Cardiac septum (tissue), 1 donor: ENCODE results near the gene S1PR2. TPM values are rescaled to one million over a fixed set of nuclear protein-coding genes. Genes with fewer than 3 reads are reported as not detected.

ENCODE experiments used
- DNase-seq: peaks from one replicate; pipeline ENCODE4 v3.0.0-alpha.2; 2020; ENCODE audit warnings: low spot score
- intact Hi-C: fragments of 100-400 bp; cut with DNase I; formaldehyde crosslinking; loops from one replicate; pipeline ENCODE4 v1.14.0; 2022
- total RNA-seq: library from RNA; stranded (reverse); fragmentation: NEBNext Ultra II Directional; extraction: Animal tissue kit (Norgen Biotek cat#: 25700); gene quantifications from one replicate; pipeline ENCODE4 v1.2.1, GENCODE V29; 2021
- donor health status: DM: no; HTN: no; CAD: no.

Gene S1PR2
- total RNA-seq, 1 donor from 2014 or later: 3.6 TPM

GRCh38 chr19:10228393-10228792 lies 2.7 kb downstream of the S1PR2 start:
- DNase-seq: no peak
- intact Hi-C loops: loop anchor here (2.0 to 5.0 kb wide), 2 partner anchors 22 to 36 kb away; partner anchors contain the start of gene DNMT1

DNA sequence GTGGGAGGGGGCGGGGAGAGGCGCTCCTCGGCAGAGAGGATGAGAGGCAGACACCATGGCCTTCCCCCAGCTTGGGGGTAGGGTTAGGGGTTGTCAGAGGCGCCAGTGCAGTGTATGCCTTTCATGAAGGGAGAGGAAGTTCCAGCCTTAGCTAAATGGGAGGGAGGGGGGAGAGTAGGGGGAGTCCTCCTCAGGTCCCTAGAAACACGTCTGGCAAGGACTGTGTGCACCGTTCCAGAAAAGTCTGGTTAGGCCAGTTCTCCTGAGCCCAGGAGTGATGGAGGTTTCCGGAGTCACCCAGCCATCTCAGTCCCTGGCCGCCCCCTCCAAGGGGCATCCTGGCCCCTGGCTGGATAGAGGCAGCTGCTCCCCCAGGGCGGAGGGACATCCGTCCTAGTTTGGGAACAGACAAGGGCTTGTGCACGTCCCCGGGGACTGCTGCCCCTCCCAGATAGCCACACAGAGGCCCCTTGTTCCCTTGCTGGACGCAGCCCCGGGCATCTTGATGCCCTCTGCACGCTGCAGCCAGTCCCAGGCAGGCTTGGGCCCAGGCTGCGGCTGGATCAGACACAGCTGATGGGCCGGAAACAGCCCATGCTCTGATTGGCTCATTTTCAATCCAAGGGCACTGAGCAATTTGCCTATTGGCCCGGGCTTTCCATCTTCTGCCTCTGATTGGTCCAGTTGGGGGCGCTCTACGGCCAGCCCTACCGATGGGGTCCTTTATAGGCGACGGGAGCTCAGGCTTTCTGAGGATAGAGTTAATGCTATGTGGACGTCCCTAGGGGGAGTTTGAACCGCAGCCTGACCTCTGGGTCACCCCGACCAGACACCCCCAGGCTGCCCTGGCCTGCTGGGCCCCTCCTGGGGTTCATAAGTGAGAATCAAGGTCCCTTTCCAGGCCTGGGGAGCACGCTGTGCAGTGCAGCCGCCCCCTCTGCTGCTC lies 3.8 kb downstream of the S1PR2 start:
- intact Hi-C loops: loop anchor here (5.0 kb wide), 1 partner anchor 35 kb away; the partner anchor contains the start of gene DNMT1

DNA sequence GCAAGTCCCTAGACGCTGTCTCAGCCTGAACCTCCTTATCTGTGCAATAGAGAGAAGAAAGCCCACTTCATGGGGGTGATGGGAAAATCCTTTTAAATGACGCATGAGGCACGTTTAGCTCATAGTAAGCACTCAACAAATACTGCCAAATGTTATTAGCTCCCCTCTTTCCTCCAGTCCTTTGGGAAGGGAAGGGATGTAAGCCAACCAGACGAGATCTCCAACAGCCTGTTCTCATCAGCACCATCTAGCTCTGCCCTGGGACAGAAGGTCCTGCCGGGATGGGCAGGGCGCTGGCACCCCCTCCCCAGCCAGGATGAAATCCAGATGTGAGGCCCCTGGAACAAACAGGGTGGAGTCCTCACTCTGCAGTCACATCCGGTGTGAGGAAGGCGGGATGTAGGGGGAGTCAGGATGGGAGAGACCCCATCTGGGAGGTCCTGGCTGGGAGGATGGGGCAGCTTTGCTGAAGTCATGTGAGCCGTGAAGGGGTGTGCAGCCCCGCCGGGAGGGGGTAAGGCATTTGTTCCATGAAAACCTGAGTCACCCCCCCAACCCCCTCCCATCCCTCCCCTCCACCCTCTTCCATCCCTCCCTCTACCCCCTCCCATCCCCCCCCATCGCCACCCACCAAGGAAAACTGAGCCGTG lies 4.6 kb downstream of the S1PR2 start:
- no peak for DNase-seq
- intact Hi-C loops: loop anchor here (5.0 kb wide), 1 partner anchor 34 kb away; the partner anchor contains the start of gene DNMT1

More for the DNA sequence above, 3.8 kb downstream of the S1PR2 start:
- DNase-seq: no peak

DNA sequence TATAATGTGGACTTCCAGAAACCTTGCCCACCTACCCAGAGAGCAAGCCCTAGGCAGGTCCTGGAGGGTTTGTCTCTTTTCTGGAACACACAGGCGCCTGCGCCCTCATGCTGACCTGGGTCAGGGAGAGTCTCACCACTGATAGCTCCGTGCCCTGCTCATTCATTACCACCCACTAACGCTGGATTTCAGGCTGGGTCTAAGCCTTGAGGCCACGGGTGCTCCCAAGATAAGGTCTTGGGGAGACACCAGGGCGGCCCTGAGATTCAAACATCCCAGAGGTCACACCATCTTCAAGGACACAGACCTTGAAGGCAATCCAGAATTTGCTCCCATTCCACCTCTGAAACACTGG lies 5.1 kb downstream of the S1PR2 start:
- intact Hi-C loops: loop anchor here (5.0 kb wide), 1 partner anchor 34 kb away; the partner anchor contains the start of gene DNMT1
- DNase-seq: no peak

DNA sequence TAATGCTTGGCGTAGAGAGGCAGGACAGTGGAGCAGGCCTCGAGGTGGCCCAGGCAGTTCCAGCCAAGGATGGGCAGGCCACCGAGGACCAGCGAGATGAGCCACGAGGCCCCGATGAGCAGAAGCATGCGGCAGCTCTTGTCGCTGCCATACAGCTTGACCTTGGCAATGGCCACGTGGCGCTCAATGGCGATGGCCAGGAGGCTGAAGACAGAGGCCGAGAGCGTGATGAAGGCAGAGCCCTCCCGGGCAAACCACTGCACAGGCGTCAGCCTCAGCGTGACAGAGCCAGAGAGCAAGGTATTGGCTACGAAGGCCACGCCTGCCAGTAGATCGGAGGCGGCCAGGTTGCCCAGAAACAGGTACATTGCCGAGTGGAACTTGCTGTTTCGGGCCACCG lies 6.8 kb downstream of the S1PR2 start:
- DNase-seq: no peak
- intact Hi-C loops: no loop called here

- intact Hi-C loops: no loop called here
- no peak for DNase-seq
Observed at GRCh38 chr19:10223488-10224213, 7.5 kb downstream of the S1PR2 start.

- intact Hi-C loops: no loop called here
- no peak for DNase-seq
Observed at GRCh38 chr19:10222201-10222890, 8.8 kb downstream of the S1PR2 start.

- DNase-seq: no peak
- intact Hi-C loops: no loop called here
Observed at GRCh38 chr19:10220695-10221094, 10.4 kb downstream of the S1PR2 start.

GRCh38 chr19:10219678-10220077 lies 11.5 kb downstream of the S1PR2 start:
- intact Hi-C loops: no loop called here

GRCh38 chr19:10217085-10217484 lies 14.0 kb downstream of the S1PR2 start:
- no peak for DNase-seq
- intact Hi-C loops: no loop called here

More at GRCh38 chr19:10219678-10220077, 11.5 kb downstream of the S1PR2 start:
- DNase-seq: no peak

GRCh38 chr19:10214784-10215183 lies 16.3 kb downstream of the S1PR2 start:
- DNase-seq: no peak
- intact Hi-C loops: no loop called here

GRCh38 chr19:10211691-10212090 lies 19.4 kb downstream of the S1PR2 start:
- intact Hi-C loops: no loop called here
- DNase-seq: no peak

DNA sequence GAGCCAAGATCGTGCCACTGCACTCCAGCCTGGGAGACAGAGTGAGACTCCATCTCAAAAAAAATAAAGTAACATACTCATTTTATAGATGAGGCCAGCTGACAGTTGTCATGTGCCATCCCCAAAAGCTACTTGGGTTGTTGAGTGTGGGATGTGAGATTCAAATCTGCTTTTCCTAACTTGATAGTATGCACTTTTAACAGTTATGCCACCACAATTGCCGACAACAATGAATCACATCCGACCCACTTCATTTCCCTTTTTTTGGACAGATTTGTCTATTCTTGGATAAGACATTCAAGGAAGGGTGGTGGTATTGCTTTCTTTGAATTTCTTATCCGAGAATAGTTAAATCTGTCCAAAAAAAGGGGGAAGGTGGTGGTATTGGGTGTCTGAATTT lies 20.1 kb downstream of the S1PR2 start:
- no peak for DNase-seq
- intact Hi-C loops: no loop called here

- intact Hi-C loops: no loop called here
- DNase-seq: no peak
Observed at GRCh38 chr19:10209315-10209714, 21.8 kb downstream of the S1PR2 start.

GRCh38 chr19:10207026-10207425 lies 24.1 kb downstream of the S1PR2 start:
- no peak for DNase-seq
- intact Hi-C loops: no loop called here

DNA sequence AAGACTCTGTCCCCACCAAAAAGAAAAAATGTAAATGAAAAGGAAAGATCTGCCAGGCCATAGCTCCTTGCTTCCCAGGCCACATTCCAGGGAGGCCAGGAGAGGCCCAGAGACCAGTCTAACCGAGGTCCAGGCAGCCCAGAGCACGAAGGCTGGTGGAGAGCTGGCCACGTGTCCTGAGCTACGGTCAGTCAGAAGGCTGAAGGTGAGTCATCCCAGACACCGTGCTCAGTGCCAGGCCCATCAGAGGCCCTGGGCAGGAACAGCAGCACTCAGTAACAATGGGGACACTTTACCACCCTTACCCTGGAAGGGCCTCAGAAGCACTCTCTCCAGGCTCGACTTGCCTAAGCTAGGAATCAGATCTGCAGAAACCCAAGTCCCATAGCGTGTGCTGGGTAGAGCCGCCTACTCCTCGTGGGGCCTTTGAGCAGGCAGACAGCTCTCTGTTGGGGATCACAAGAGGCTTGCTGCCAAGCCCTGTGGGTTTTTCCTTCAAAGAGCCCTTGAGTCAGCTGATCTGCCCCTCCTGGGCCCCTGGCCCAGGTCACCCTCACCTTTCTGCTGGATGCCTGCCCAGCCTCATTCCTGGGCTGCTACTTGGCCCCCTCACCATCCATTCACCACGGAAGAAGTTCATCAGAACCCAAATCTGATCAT lies 24.8 kb downstream of the S1PR2 start:
- intact Hi-C loops: no loop called here
- no peak for DNase-seq

GRCh38 chr19:10205636-10206035 lies 25.5 kb downstream of the S1PR2 start:
- intact Hi-C loops: no loop called here
- no peak for DNase-seq

GRCh38 chr19:10203686-10204085 lies 27.4 kb downstream of the S1PR2 start:
- no peak for DNase-seq
- intact Hi-C loops: no loop called here

GRCh38 chr19:10201176-10201575 lies 30.0 kb downstream of the S1PR2 start:
- intact Hi-C loops: no loop called here
- DNase-seq: no peak
